Lung (tissue), 12 donors: ENCODE data around the gene OTULIN. TPM values are rescaled to one million over a fixed set of nuclear protein-coding genes. Genes with fewer than 3 reads are reported as not detected.

Source experiments
- ATAC-seq: fragments of 200-7000 bp; cut with Tn5 transposase; one replicate; pipeline ENCODE4 v1.9.1; 2020; ENCODE audit warnings: moderate number of reproducible peaks; ENCODE audit not compliant: insufficient read depth, low FRiP score
- DNase-seq, 3 donors: peaks; one replicate each; pipeline ENCODE4 v3.0.0-alpha.2; 2013 to 2017
- H3K27ac ChIP-seq, 2 donors: one replicate each; pipeline ENCODE4 v1.5.1; 2013; ENCODE audit warnings: mild to moderate bottlenecking in 2 of 2, moderate library complexity in 2 of 2, control low read depth in 1 of 2, inconsistent platforms in 1 of 2, low read depth in 1 of 2, low read length in 1 of 2
- H3K27me3 ChIP-seq, 3 donors: one replicate each; pipeline ENCODE4 v1.5.1; 2013; ENCODE audit warnings: low read length in 2 of 3; ENCODE audit not compliant: control insufficient read depth in 3 of 3, insufficient read depth in 3 of 3
- H3K36me3 ChIP-seq, 4 donors: one replicate each; pipeline ENCODE4 v1.5.1; 2013; ENCODE audit warnings: low read length in 4 of 4, mild to moderate bottlenecking in 1 of 4, moderate library complexity in 1 of 4; ENCODE audit not compliant: control insufficient read depth in 4 of 4, insufficient read depth in 4 of 4
- H3K4me1 ChIP-seq, 5 donors: one replicate each; pipeline ENCODE4 v1.5.1; 2013; ENCODE audit warnings: low read length in 5 of 5, mild to moderate bottlenecking in 2 of 5, moderate library complexity in 1 of 5; ENCODE audit not compliant: control insufficient read depth in 5 of 5, insufficient read depth in 5 of 5
- H3K4me3 ChIP-seq: one replicate; pipeline ENCODE4 v1.5.1; 2013; ENCODE audit warnings: mild to moderate bottlenecking, control low read depth, moderate library complexity
- H3K9ac ChIP-seq, 2 donors: one replicate each; pipeline ENCODE4 v1.5.1; 2013; ENCODE audit warnings: low read length in 2 of 2, control low read depth in 1 of 2; ENCODE audit not compliant: insufficient read depth in 1 of 2
- H3K9me3 ChIP-seq, 4 donors: one replicate each; pipeline ENCODE4 v1.5.1; 2013; ENCODE audit warnings: low read length in 3 of 4, mild to moderate bottlenecking in 1 of 4, moderate library complexity in 1 of 4; ENCODE audit not compliant: control insufficient read depth in 4 of 4, insufficient read depth in 3 of 4
- CTCF ChIP-seq: IDR thresholded peaks from 2 replicates; pipeline ENCODE4 v1.5.1; 2012; ENCODE audit warnings: mild to moderate bottlenecking; ENCODE audit errors: control extremely low read depth, extremely low read depth
- WGBS, 2 donors: extraction: QIAGEN DNeasy Blood & Tissue Kit; methylation state at CpG; one replicate each; pipeline ENCODE4 v1.1.7; 2013; 5-methylcytosine and 5-hydroxymethylcytosine counted together
- polyA plus RNA-seq, 2 donors: library from polyadenylated mRNA; stranded (reverse); fragments of 200-250 nt; gene quantifications; one replicate each; pipeline ENCODE4 v1.2.1, GENCODE V29; 2013
- total RNA-seq, 2 donors: library from RNA; depleted of rRNA in 1 of 2; stranded (reverse); fragments of >200 nt in 1 of 2; gene quantifications; one replicate each; pipeline ENCODE4 v1.2.1, GENCODE V29; 2014 to 2021
- donor health status: control.
- donor health status: control.
- donor health status: Bipolar disorder and iron deficiency.
- donor health status: healthy.
- donor health status: DM: yes; HTN: yes; CAD: no.

Gene OTULIN
- total and polyA plus RNA-seq, 4 donors, result 7.5 to 35.6 (median 21.9) TPM

DNA sequence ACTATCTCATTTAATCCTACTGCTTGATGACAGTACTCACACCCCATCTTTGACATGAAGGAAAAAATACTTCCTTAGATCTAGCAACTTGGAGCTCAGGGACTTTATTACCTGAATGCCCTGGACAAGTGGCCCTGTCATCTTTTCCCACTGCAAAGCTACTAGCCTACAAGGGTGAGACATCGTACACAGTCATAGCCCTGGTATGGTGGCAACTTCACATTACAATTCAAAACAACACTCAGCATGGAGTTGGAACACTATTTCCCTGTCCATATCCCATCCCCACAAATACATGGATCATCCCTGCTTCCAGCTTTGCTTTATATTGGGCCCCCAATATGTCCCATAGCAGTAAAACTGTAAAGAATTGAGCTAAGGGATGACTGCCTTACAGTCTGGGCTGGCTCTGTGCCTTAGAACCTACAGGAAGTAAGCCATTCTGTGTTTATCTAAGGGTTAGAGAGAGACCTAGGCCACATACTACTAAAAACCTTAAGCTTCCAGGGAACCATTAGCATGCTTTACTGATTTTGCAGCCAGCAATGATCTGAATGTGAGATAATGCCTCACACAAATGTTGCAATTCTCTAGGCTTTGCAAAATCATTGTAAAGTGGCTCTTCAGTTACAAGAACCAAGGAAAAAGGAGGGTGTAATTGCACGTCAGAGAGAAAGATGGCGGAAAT, 55.9 kb downstream of the OTULIN start:
- Histone ChIP-seq H3K9ac (no peak overlapping the region), H3K27ac (no peak overlapping the region), H3K4me3 (no peak overlapping the region), H3K9me3 (no peaks in the 10 kb centered on the region), H3K36me3 (peaks cover 0 to 5% (median 3%) of the 10 kb centered on the region in 4 donors), H3K27me3 (no peaks in the 10 kb centered on the region), H3K4me1 (no peaks in the 10 kb centered on the region)
- no peak for ATAC-seq
- 74 to 85% methylated on average over 3 of the region's 3 CpGs for WGBS, 2 donors
- DNase-seq, result no peak
- no peak for TF ChIP-seq CTCF

GRCh38 chr5:14721990-14722656, 57.6 kb downstream of the OTULIN start:
- WGBS, 2 donors, result 93 to 96% methylated on average over 7 of the region's 7 CpGs
- H3K27me3 ChIP-seq, result no peaks in the 10 kb centered on the region
- no peaks in the 10 kb centered on the region for H3K36me3 ChIP-seq
- no peak overlapping the region for H3K4me3 ChIP-seq
- no peak overlapping the region for H3K27ac ChIP-seq
- no peak for TF ChIP-seq CTCF
- H3K9me3 ChIP-seq, result no peaks in the 10 kb centered on the region
- H3K9ac ChIP-seq, result no peak overlapping the region
- DNase-seq (no peak), ATAC-seq (no peak)
- no peaks in the 10 kb centered on the region for H3K4me1 ChIP-seq

- Histone ChIP-seq H3K9ac (no peak overlapping the region), H3K4me3 (no peak overlapping the region), H3K27ac (no peak overlapping the region), H3K9me3 (no peaks in the 10 kb centered on the region), H3K27me3 (no peaks in the 10 kb centered on the region), H3K36me3 (no peaks in the 10 kb centered on the region), H3K4me1 (peaks cover 0 to 4% (median 0%) of the 10 kb centered on the region in 5 donors)
- no peak for TF ChIP-seq CTCF
- DNase-seq, result no peak
- WGBS, 2 donors, result 94 to 96% methylated on average over 8 of the region's 8 CpGs
- no peak for ATAC-seq
Measured at GRCh38 chr5:14722923-14723322, 58.4 kb downstream of the OTULIN start.
